Smooth muscle cell (in vitro differentiated cells): ENCODE results near the gene GFOD1. TPM values are rescaled to one million over a fixed set of nuclear protein-coding genes. Genes with fewer than 3 reads are reported as not detected.
A peak's percentile ranks its signal among the peaks of the same experiment; 100 is the strongest.

Source experiments
- DNase-seq: peaks from one replicate; lab custom pipeline; 2025; ENCODE audit not compliant: unreplicated experiment; lab: John Stamatoyannopoulos, UW
- H2AFZ ChIP-seq: fragments of 200-600 bp; sonication (generic); 2 replicates; pipeline ENCODE4 v1.6.0; 2016; ENCODE audit warnings: antibody characterized with exemption, low read depth, mild to moderate bottlenecking
- H3F3A ChIP-seq: fragments of 200-600 bp; sonication (generic); 2 replicates; pipeline ENCODE4 v1.6.0; 2017; ENCODE audit warnings: antibody characterized with exemption, low read depth
- H3K27ac ChIP-seq: fragments of 200-600 bp; sonication (generic); 2 replicates; pipeline ENCODE4 v1.5.1; 2016; ENCODE audit warnings: low read depth, mild to moderate bottlenecking
- H3K27me3 ChIP-seq: fragments of 200-600 bp; sonication (generic); 2 replicates; pipeline ENCODE4 v1.6.1; 2016; ENCODE audit warnings: low read depth, mild to moderate bottlenecking
- H3K36me3 ChIP-seq: fragments of 200-600 bp; sonication (generic); 2 replicates; pipeline ENCODE4 v1.5.1; 2016; ENCODE audit warnings: low read depth
- H3K4me1 ChIP-seq: fragments of 200-600 bp; sonication (generic); 2 replicates; pipeline ENCODE4 v1.5.1; 2016; ENCODE audit warnings: low read depth
- H3K4me2 ChIP-seq: fragments of 200-600 bp; sonication (generic); 2 replicates; pipeline ENCODE4 v1.6.0; 2016; ENCODE audit warnings: mild to moderate bottlenecking
- H3K4me3 ChIP-seq: fragments of 200-600 bp; sonication (generic); 2 replicates; pipeline ENCODE4 v1.5.1; 2016; ENCODE audit warnings: mild to moderate bottlenecking
- H3K79me2 ChIP-seq: fragments of 200-600 bp; sonication (generic); 2 replicates; pipeline ENCODE4 v1.6.0; 2016; ENCODE audit warnings: low read depth, mild to moderate bottlenecking
- H3K9ac ChIP-seq: fragments of 200-600 bp; sonication (generic); 2 replicates; pipeline ENCODE4 v1.6.0; 2016; ENCODE audit warnings: low read depth
- H3K9me3 ChIP-seq: fragments of 200-600 bp; sonication (generic); replicated peaks from 2 replicates; pipeline ENCODE4 v1.5.1; 2016; ENCODE audit warnings: low read depth
- H4K20me1 ChIP-seq: fragments of 200-600 bp; sonication (generic); 2 replicates; pipeline ENCODE4 v1.6.0; 2016; ENCODE audit warnings: low read depth
- WGBS: methylation state at CpG from one replicate; pipeline ENCODE4 v1.1.7; 2016; ENCODE audit warnings: low lambda C conversion rate; 5-methylcytosine and 5-hydroxymethylcytosine counted together
- polyA plus RNA-seq: library from polyadenylated mRNA; unstranded; fragments of >200 nt; fragmentation: Nextera tagmentation; extraction: Ambion mirVana; gene quantifications from 2 replicates; pipeline ENCODE4 v1.2.1, GENCODE V29; 2016
- total RNA-seq: library from RNA; depleted of rRNA; stranded (reverse); fragments of >200 nt; gene quantifications from 2 replicates; pipeline ENCODE4 v1.2.3, GENCODE V29; 2014
- TF ChIP-seq, protein P1 (sequence below): fragments of 200-600 bp; sonication (generic); IDR thresholded peaks from 2 replicates; pipeline ENCODE4 v1.5.1; 2017; ENCODE audit warnings: borderline replicate concordance, mild to moderate bottlenecking, antibody characterized with exemption; ENCODE audit not compliant: insufficient read depth, poor library complexity, severe bottlenecking

The GFOD1 gene
- total and polyA plus RNA-seq, 2 experiments from 2014 or later: 9.6 to 14.0 TPM

DNA sequence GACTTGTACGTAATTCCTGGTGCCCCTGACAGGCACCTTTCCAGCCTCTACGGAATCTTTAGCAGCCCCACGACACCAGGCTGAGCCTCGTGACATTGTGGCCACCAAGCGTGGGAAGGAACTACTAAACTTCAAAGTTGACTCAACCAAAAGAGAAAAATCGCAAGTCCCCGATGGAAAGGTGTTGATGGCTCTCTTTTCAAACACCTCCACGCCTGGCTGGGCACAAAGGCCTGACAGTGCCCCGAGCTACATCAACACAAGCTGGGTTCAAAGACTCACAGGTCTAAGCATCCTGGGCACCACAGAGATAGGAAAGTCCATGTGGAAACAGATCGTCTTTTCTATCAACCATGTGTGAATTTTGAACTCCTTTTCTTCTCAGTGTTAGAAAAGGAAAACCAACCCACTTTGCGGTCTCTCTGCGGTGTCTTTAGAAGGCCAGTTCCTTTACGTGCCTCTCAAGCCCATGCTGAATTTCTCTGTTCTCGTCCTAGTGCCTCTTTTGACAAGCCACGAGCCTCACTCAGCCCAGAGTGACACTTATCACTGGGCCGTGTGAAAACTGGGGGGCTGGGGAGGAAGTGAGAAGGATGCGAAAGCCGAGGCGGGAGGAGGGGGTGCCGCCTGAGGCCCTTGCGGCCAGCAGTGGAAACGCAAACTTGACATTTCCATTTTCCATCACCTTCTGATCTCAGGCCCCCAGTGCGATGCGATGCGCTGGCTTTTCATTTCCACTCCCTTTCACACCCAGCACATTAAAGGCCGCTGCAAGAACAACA is 59.4 kb downstream of the GFOD1 start:
- Histone ChIP-seq H2AFZ (peak overlapping the region; percentile 12), H4K20me1 (no peaks in the 10 kb centered on the region), H3K4me2 (peak overlapping the region; percentile 70), H3K9ac (peak overlapping the region; percentile 52), H3K36me3 (no peaks in the 10 kb centered on the region), H3K4me1 (peaks cover 31% of the 10 kb centered on the region), H3K4me3 (no peak overlapping the region), H3K27me3 (no peaks in the 10 kb centered on the region), H3F3A (peaks cover 44% of the 10 kb centered on the region), H3K79me2 (peaks cover 15% of the 10 kb centered on the region), H3K27ac (peak overlapping the region; percentile 84), H3K9me3 (no peaks in the 10 kb centered on the region)
- WGBS: 40% methylated on average over 25 of the region's 26 CpGs
- TF ChIP-seq, protein P1, sequence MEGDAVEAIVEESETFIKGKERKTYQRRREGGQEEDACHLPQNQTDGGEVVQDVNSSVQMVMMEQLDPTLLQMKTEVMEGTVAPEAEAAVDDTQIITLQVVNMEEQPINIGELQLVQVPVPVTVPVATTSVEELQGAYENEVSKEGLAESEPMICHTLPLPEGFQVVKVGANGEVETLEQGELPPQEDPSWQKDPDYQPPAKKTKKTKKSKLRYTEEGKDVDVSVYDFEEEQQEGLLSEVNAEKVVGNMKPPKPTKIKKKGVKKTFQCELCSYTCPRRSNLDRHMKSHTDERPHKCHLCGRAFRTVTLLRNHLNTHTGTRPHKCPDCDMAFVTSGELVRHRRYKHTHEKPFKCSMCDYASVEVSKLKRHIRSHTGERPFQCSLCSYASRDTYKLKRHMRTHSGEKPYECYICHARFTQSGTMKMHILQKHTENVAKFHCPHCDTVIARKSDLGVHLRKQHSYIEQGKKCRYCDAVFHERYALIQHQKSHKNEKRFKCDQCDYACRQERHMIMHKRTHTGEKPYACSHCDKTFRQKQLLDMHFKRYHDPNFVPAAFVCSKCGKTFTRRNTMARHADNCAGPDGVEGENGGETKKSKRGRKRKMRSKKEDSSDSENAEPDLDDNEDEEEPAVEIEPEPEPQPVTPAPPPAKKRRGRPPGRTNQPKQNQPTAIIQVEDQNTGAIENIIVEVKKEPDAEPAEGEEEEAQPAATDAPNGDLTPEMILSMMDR: peak; percentile 20
- DNase-seq: no peak

DNA sequence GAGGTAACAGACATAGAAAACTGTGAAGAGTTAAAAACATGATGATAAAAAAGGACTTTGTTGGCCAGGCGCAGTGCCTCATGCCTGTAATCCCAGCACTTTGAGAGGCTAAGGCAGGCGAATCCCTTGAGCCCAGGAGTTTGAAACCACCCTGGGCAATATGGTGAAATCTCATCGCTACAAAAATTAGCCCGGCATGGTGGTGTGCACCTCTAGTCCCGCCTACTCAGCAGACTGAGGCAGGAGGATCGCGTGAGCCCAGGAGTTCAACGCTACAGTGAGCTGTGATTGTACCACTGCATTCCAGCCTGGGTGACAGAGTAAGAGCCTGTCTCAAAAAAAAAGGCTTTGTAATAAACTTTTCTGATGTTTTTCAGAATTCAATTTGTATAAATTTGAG is 60.1 kb downstream of the GFOD1 start:
- Histone ChIP-seq H4K20me1 (no peaks in the 10 kb centered on the region), H3K4me3 (no peak overlapping the region), H3K27me3 (no peaks in the 10 kb centered on the region), H3K9me3 (no peaks in the 10 kb centered on the region), H3K9ac (peak overlapping the region; percentile 52), H3K79me2 (peaks cover 15% of the 10 kb centered on the region), H3K36me3 (no peaks in the 10 kb centered on the region), H3F3A (peaks cover 44% of the 10 kb centered on the region), H2AFZ (peak overlapping the region; percentile 12), H3K4me2 (peak overlapping the region; percentile 70), H3K4me1 (peaks cover 38% of the 10 kb centered on the region), H3K27ac (peak overlapping the region; percentile 84)
- 12% methylated on average over 8 of the region's 8 CpGs for WGBS
- TF ChIP-seq, protein P1: no peak
- DNase-seq: no peak

DNA sequence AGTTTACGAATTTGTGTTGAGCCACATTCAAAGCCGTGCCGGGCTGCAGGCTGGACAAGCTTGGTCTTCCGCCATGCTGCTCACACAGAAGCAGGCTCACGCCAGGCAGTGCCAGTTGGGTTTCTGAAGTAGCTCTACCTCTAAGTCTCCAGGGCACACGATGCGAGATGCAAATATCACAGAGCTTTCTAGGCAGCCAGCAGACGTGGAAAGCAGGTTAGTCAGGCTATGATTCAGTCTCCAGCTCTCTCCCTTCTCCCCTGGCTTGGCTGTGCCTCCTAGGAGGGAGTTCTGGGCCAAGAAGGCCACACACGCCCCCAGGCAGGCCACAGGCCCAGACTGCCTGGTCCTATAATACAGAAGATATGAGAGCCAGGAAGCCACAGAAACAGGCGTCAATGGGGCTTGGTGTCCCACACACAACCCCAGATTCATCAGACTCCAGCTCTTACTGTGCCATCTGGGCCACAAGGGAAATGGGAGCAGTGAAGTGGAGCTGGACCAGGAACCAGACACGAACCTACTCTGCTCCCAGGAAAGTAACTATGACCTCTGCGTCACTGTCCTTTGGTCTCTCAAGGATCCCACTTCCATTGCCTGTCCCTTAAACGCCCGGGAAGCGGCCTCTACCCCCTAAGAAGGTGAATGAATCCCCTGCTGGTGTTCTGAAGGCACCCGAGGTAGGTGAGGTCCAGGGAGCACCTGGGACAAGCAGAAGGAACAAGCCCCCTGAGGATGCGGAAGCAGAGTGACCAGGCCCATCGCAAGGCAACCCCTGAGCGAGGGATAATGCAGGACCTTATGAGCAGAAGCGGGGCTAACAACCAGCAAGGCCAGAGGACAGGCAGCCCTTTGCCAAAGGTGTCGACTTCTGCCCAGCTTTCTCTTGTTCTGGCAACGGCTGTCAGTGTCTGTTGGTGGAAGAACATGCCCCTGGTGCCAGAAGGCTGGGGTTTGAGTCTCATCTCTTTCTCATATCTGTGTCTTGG is 61.2 kb downstream of the GFOD1 start:
- Histone ChIP-seq H3K79me2 (peaks cover 15% of the 10 kb centered on the region), H3K27me3 (no peaks in the 10 kb centered on the region), H4K20me1 (no peaks in the 10 kb centered on the region), H3K27ac (peak overlapping the region; percentile 84), H3K9me3 (no peaks in the 10 kb centered on the region), H3F3A (peaks cover 39% of the 10 kb centered on the region), H2AFZ (no peak overlapping the region), H3K9ac (no peak overlapping the region), H3K4me2 (peak overlapping the region; percentile 48), H3K4me1 (peaks cover 49% of the 10 kb centered on the region), H3K4me3 (no peak overlapping the region), H3K36me3 (no peaks in the 10 kb centered on the region)
- TF ChIP-seq, protein P1: no peak
- DNase-seq: no peak
- 59% methylated on average over 22 of the region's 22 CpGs for WGBS
